Endodermal cell (in vitro differentiated cells): ENCODE results near the gene RNASE2. TPM values are rescaled to one million over a fixed set of nuclear protein-coding genes. Genes with fewer than 3 reads are reported as not detected.

ENCODE experiments used
- DNase-seq: peaks from one replicate; pipeline ENCODE4 v3.0.0-alpha.2; 2017
- H3K27ac ChIP-seq: 2 replicates; pipeline ENCODE4 v1.5.1; 2013; ENCODE audit warnings: mild to moderate bottlenecking, low read depth, low read length, moderate library complexity
- H3K27me3 ChIP-seq: 2 replicates; pipeline ENCODE4 v1.6.1; 2013; ENCODE audit warnings: mild to moderate bottlenecking, low read length, moderate library complexity; ENCODE audit not compliant: insufficient read depth, control insufficient read depth, poor library complexity, severe bottlenecking
- H3K36me3 ChIP-seq: 2 replicates; pipeline ENCODE4 v1.7.0; 2013; ENCODE audit warnings: mild to moderate bottlenecking, low read length, moderate library complexity; ENCODE audit not compliant: control insufficient read depth, insufficient read depth
- H3K4me1 ChIP-seq: one replicate; pipeline ENCODE4 v1.7.0; 2013; ENCODE audit warnings: low read length; ENCODE audit not compliant: control insufficient read depth, insufficient read depth
- H3K4me3 ChIP-seq: 2 replicates; pipeline ENCODE4 v1.5.1; 2013; ENCODE audit warnings: mild to moderate bottlenecking, low read length, moderate library complexity
- H3K9ac ChIP-seq: 2 replicates; pipeline ENCODE4 v1.6.1; 2013; ENCODE audit warnings: mild to moderate bottlenecking, low read length, moderate library complexity; ENCODE audit not compliant: poor library complexity, severe bottlenecking; ENCODE audit errors: extremely low read depth
- H3K9me3 ChIP-seq: 2 replicates; pipeline ENCODE4 v1.6.1; 2013; ENCODE audit warnings: mild to moderate bottlenecking, low read length, moderate library complexity; ENCODE audit not compliant: control insufficient read depth
- H3K27ac Mint-ChIP-seq: 2 replicates; pipeline ENCODE4 v1.8.0; 2020; ENCODE audit warnings: mixed read lengths
- H3K27me3 Mint-ChIP-seq: 2 replicates; pipeline ENCODE4 v1.8.0; 2021; ENCODE audit warnings: mild to moderate bottlenecking, mixed read lengths; ENCODE audit not compliant: insufficient read depth
- H3K36me3 Mint-ChIP-seq: 2 replicates; pipeline ENCODE4 v1.8.0; 2020; ENCODE audit warnings: low read depth, mixed read lengths
- H3K4me1 Mint-ChIP-seq: 2 replicates; pipeline ENCODE4 v1.8.0; 2020; ENCODE audit warnings: mixed read lengths
- H3K4me3 Mint-ChIP-seq: 2 replicates; pipeline ENCODE4 v1.8.0; 2020; ENCODE audit warnings: mild to moderate bottlenecking, moderate library complexity, mixed read lengths
- H3K9me3 Mint-ChIP-seq: 2 replicates; pipeline ENCODE4 v1.8.0; 2020; ENCODE audit warnings: mild to moderate bottlenecking, mixed read lengths
- WGBS, 2 experiments: methylation state at CpG; one replicate each; pipeline versions ENCODE4 v1.1.5 to v1.1.7; 2013; ENCODE audit warnings: missing lambda C conversion rate in 2 of 2, mixed read lengths in 1 of 2; ENCODE audit not compliant: insufficient coverage in 1 of 2, insufficient read length in 1 of 2; 5-methylcytosine and 5-hydroxymethylcytosine counted together
- total RNA-seq, 2 donors: library from RNA; stranded (reverse); fragmentation: NEBNext Ultra II Directional in 1 of 2; extraction: Animal tissue kit (Norgen Biotek cat#: 25700) in 1 of 2; gene quantifications; 2 replicates in 1 of 2; 3 replicates in 1 of 2; pipeline ENCODE4 v1.2.1, GENCODE V29; 2021
- TF ChIP-seq, protein P1 (sequence below): fragments of 200-600 bp; sonication (generic); conservative IDR thresholded peaks from 2 replicates; pipeline ENCODE4 v1.5.0; 2021; ENCODE audit warnings: antibody characterized with exemption, mild to moderate bottlenecking

RNASE2 gene
- total RNA-seq, 2 donors from 2014 or later, result not detected

DNA sequence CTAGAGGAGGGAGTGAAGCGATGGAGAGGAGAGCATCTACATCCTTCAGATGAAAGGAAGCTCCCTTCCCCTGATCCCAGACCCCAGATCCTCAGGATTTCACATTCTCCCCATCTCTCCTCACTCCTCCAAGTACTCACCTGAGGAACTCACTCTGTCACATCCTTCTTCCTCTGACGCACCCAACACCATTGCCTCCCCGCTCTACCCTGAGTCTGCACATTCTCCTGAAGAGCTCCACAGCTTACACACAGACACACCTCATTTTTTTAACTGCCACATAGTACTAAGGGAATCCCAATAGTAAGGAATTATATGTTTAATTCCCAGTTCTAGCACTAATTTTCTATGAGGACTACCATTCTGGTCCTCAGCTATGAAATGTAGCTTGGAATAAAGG is 18.2 kb downstream of the RNASE2 start:
- Histone ChIP-seq H3K27ac (no peak overlapping the region), H3K4me3 (no peak overlapping the region), H3K36me3 (no peaks in the 10 kb centered on the region), H3K9me3 (no peaks in the 10 kb centered on the region), H3K27me3 (peaks cover 4% of the 10 kb centered on the region), H3K4me1 (no peaks in the 10 kb centered on the region), H3K9ac (no peak overlapping the region)
- H3K4me1 Mint-ChIP-seq, result peaks cover 7% of the 10 kb centered on the region
- H3K9me3 Mint-ChIP-seq, result no peaks in the 10 kb centered on the region
- WGBS, 2 experiments, result 91% methylated on average over 2 of the region's 3 CpGs; no CpG with 5 or more reads in 1 of the 2 experiments
- H3K27ac Mint-ChIP-seq, result no peak overlapping the region
- TF ChIP-seq, protein P1, sequence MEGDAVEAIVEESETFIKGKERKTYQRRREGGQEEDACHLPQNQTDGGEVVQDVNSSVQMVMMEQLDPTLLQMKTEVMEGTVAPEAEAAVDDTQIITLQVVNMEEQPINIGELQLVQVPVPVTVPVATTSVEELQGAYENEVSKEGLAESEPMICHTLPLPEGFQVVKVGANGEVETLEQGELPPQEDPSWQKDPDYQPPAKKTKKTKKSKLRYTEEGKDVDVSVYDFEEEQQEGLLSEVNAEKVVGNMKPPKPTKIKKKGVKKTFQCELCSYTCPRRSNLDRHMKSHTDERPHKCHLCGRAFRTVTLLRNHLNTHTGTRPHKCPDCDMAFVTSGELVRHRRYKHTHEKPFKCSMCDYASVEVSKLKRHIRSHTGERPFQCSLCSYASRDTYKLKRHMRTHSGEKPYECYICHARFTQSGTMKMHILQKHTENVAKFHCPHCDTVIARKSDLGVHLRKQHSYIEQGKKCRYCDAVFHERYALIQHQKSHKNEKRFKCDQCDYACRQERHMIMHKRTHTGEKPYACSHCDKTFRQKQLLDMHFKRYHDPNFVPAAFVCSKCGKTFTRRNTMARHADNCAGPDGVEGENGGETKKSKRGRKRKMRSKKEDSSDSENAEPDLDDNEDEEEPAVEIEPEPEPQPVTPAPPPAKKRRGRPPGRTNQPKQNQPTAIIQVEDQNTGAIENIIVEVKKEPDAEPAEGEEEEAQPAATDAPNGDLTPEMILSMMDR, result no peak
- H3K36me3 Mint-ChIP-seq, result no peaks in the 10 kb centered on the region
- H3K27me3 Mint-ChIP-seq, result peaks cover 21% of the 10 kb centered on the region
- H3K4me3 Mint-ChIP-seq, result no peak overlapping the region
- no peak for DNase-seq

- Mint-ChIP-seq H3K4me1 (peaks cover 5% of the 10 kb centered on the region), H3K4me3 (no peak overlapping the region), H3K9me3 (no peaks in the 10 kb centered on the region), H3K27ac (no peak overlapping the region), H3K36me3 (no peaks in the 10 kb centered on the region), H3K27me3 (peaks cover 21% of the 10 kb centered on the region)
- no peak overlapping the region for H3K27ac ChIP-seq
- H3K9me3 ChIP-seq, result no peaks in the 10 kb centered on the region
- DNase-seq, result no peak
- no peak overlapping the region for H3K9ac ChIP-seq
- H3K27me3 ChIP-seq, result no peaks in the 10 kb centered on the region
- H3K36me3 ChIP-seq, result no peaks in the 10 kb centered on the region
- TF ChIP-seq, protein P1, result no peak
- H3K4me1 ChIP-seq, result no peaks in the 10 kb centered on the region
- 63% methylated on average over 1 of the region's 1 CpG; no CpG with 5 or more reads in 1 of the 2 experiments for WGBS, 2 experiments
- H3K4me3 ChIP-seq, result no peak overlapping the region
Observed at GRCh38 chr14:20976291-20976690, 21.0 kb downstream of the RNASE2 start.

DNA sequence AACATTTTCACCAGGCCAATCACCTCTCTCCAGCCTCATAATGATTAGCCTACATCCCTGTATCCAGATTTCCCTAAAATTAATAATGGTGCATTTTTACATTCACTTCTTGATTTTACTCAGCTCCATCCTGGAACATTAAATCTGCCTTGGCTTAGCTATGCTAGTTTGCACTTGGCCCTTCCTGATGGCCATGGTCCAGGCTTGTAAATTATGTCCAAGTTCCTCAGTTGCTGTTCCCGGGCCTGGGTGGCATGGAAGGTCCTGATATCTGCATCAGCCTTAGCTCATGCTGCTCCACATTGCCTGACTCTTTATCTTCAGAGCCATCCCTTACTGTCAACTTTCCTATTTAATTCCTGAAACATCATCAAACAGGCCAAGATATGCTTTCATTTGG is 23.4 kb downstream of the RNASE2 start:
- peaks cover 12% of the 10 kb centered on the region for H3K27me3 Mint-ChIP-seq
- no peak overlapping the region for H3K27ac ChIP-seq
- no peaks in the 10 kb centered on the region for H3K4me1 ChIP-seq
- 82 to 90% methylated on average over 1 of the region's 1 CpG for WGBS, 2 experiments
- no peaks in the 10 kb centered on the region for H3K9me3 Mint-ChIP-seq
- H3K9ac ChIP-seq, result no peak overlapping the region
- no peaks in the 10 kb centered on the region for H3K36me3 Mint-ChIP-seq
- H3K27me3 ChIP-seq, result no peaks in the 10 kb centered on the region
- no peaks in the 10 kb centered on the region for H3K9me3 ChIP-seq
- peak; percentile 22 for DNase-seq
- H3K4me1 Mint-ChIP-seq, result no peaks in the 10 kb centered on the region
- TF ChIP-seq, protein P1, result no peak
- H3K27ac Mint-ChIP-seq, result no peak overlapping the region
- H3K36me3 ChIP-seq, result no peaks in the 10 kb centered on the region
- H3K4me3 ChIP-seq, result no peak overlapping the region
- no peak overlapping the region for H3K4me3 Mint-ChIP-seq
